Progenitor cell of endocrine pancreas (in vitro differentiated cells): ENCODE measurements around the gene CSNK2A1. TPM values are rescaled to one million over a fixed set of nuclear protein-coding genes. Genes with fewer than 3 reads are reported as not detected.
A peak's percentile ranks its signal among the peaks of the same experiment; 100 is the strongest.

ENCODE experiments used
- DNase-seq: peaks from one replicate; pipeline ENCODE4 v3.0.0; 2021; ENCODE audit warnings: low spot score; ENCODE audit not compliant: unreplicated experiment
- H3K27ac Mint-ChIP-seq: 2 replicates; pipeline ENCODE4 v1.8.0; 2021; ENCODE audit warnings: mild to moderate bottlenecking, moderate library complexity, mixed read lengths
- H3K27me3 Mint-ChIP-seq: 2 replicates; pipeline ENCODE4 v1.8.0; 2021; ENCODE audit warnings: mixed read lengths
- H3K36me3 Mint-ChIP-seq: 2 replicates; pipeline ENCODE4 v1.8.0; 2022; ENCODE audit warnings: mixed read lengths; ENCODE audit not compliant: insufficient read depth
- H3K4me1 Mint-ChIP-seq: 2 replicates; pipeline ENCODE4 v1.8.0; 2021; ENCODE audit warnings: low read depth, mixed read lengths
- H3K4me3 Mint-ChIP-seq: 2 replicates; pipeline ENCODE4 v1.8.0; 2021; ENCODE audit warnings: low read depth, mild to moderate bottlenecking, moderate library complexity, mixed read lengths
- H3K9me3 Mint-ChIP-seq: 2 replicates; pipeline ENCODE4 v1.8.0; 2021; ENCODE audit warnings: low read depth, mixed read lengths
- CTCF ChIP-seq: fragments of 200-600 bp; sonication (generic); IDR thresholded peaks from one replicate; pipeline ENCODE4 v1.5.0; 2021; ENCODE audit warnings: antibody characterized with exemption, mild to moderate bottlenecking; ENCODE audit not compliant: unreplicated experiment
- total RNA-seq: library from RNA; stranded (reverse); gene quantifications from 2 replicates; pipeline ENCODE4 v1.2.1, GENCODE V29; 2021

CSNK2A1 gene
- total RNA-seq, 1 donor from 2014 or later: 175 TPM

GRCh38 chr20:533526-533925 is 10.1 kb downstream of the CSNK2A1 start:
- no peaks in the 10 kb centered on the region for H3K27me3 Mint-ChIP-seq
- H3K4me3 Mint-ChIP-seq: no peak overlapping the region
- peak overlapping the region; percentile 64 for H3K27ac Mint-ChIP-seq
- no peaks in the 10 kb centered on the region for H3K9me3 Mint-ChIP-seq
- H3K4me1 Mint-ChIP-seq: peaks cover 48% of the 10 kb centered on the region
- peaks cover 8% of the 10 kb centered on the region for H3K36me3 Mint-ChIP-seq
- no peak for DNase-seq
- TF ChIP-seq CTCF: no peak

GRCh38 chr20:532530-532929 is 11.1 kb downstream of the CSNK2A1 start:
- Mint-ChIP-seq H3K27ac (peak overlapping the region; percentile 41), H3K4me1 (peaks cover 42% of the 10 kb centered on the region), H3K36me3 (peaks cover 14% of the 10 kb centered on the region)

GRCh38 chr20:531608-532007 is 12.0 kb downstream of the CSNK2A1 start:
- TF ChIP-seq CTCF: no peak
- peaks cover 34% of the 10 kb centered on the region for H3K4me1 Mint-ChIP-seq
- H3K27me3 Mint-ChIP-seq: no peaks in the 10 kb centered on the region
- no peak overlapping the region for H3K4me3 Mint-ChIP-seq
- H3K36me3 Mint-ChIP-seq: peaks cover 23% of the 10 kb centered on the region
- peak overlapping the region; percentile 5 for H3K27ac Mint-ChIP-seq
- peaks cover 14% of the 10 kb centered on the region for H3K9me3 Mint-ChIP-seq
- no peak for DNase-seq

More at GRCh38 chr20:532530-532929, 11.1 kb downstream of the CSNK2A1 start:
- no peak for DNase-seq
- no peak overlapping the region for H3K4me3 Mint-ChIP-seq
- peaks cover 6% of the 10 kb centered on the region for H3K9me3 Mint-ChIP-seq
- H3K27me3 Mint-ChIP-seq: no peaks in the 10 kb centered on the region
- no peak for TF ChIP-seq CTCF

GRCh38 chr20:530321-530720 is 13.3 kb downstream of the CSNK2A1 start:
- Mint-ChIP-seq H3K4me3 (no peak overlapping the region), H3K4me1 (peaks cover 23% of the 10 kb centered on the region), H3K27ac (no peak overlapping the region), H3K9me3 (peaks cover 14% of the 10 kb centered on the region), H3K36me3 (peaks cover 29% of the 10 kb centered on the region), H3K27me3 (no peaks in the 10 kb centered on the region)
- DNase-seq: no peak
- no peak for TF ChIP-seq CTCF

- Mint-ChIP-seq H3K27ac (no peak overlapping the region), H3K4me1 (peaks cover 18% of the 10 kb centered on the region), H3K36me3 (peaks cover 30% of the 10 kb centered on the region), H3K27me3 (no peaks in the 10 kb centered on the region), H3K9me3 (peaks cover 14% of the 10 kb centered on the region), H3K4me3 (no peak overlapping the region)
- no peak for TF ChIP-seq CTCF
- no peak for DNase-seq
Observed at GRCh38 chr20:528923-529604, 14.5 kb downstream of the CSNK2A1 start.
